Measurements from ENCODE around the gene MICAL2. TPM values are rescaled to one million over a fixed set of nuclear protein-coding genes. Genes with fewer than 3 reads are reported as not detected.

The MICAL2 gene
- polyA plus RNA-seq, 4 donors = 5.3 to 7.2 (median 6.8) TPM

- DNase-seq (ENCODE audit: low read depth in 4 of 4, low spot score in 2 of 4) = no peak
These were observed 2.9 kb downstream of the MICAL2 start for GRCh38 chr11:12113294-12113693.

GRCh38 chr11:12114193-12115033 is 4.0 kb downstream of the MICAL2 start:
- no peak for DNase-seq (ENCODE audit: low read depth in 4 of 4, low spot score in 2 of 4)

- no peak for DNase-seq (ENCODE audit: low read depth in 4 of 4, low spot score in 2 of 4)
These were observed 6.1 kb downstream of the MICAL2 start for GRCh38 chr11:12116425-12117032.

- no peak for DNase-seq (ENCODE audit: low read depth in 4 of 4, low spot score in 2 of 4)
These were observed 6.8 kb downstream of the MICAL2 start for GRCh38 chr11:12117200-12117599.

- DNase-seq (ENCODE audit: low read depth in 4 of 4, low spot score in 2 of 4) = no peak
These were observed 7.2 kb downstream of the MICAL2 start for GRCh38 chr11:12117611-12118010.

GRCh38 chr11:12118949-12119348 is 8.6 kb downstream of the MICAL2 start:
- DNase-seq (ENCODE audit: low read depth in 4 of 4, low spot score in 2 of 4) = no peak

GRCh38 chr11:12119502-12119901 is 9.1 kb downstream of the MICAL2 start:
- no peak for DNase-seq (ENCODE audit: low read depth in 4 of 4, low spot score in 2 of 4)

- DNase-seq (ENCODE audit: low read depth in 4 of 4, low spot score in 2 of 4) = no peak
These were observed 9.9 kb downstream of the MICAL2 start for GRCh38 chr11:12120031-12121008.

GRCh38 chr11:12121011-12121410 is 10.6 kb downstream of the MICAL2 start:
- DNase-seq (ENCODE audit: low read depth in 4 of 4, low spot score in 2 of 4) = no peak

- DNase-seq (ENCODE audit: low read depth in 4 of 4, low spot score in 2 of 4) = no peak
These were observed 11.1 kb downstream of the MICAL2 start for GRCh38 chr11:12121517-12121916.

- DNase-seq (ENCODE audit: low read depth in 4 of 4, low spot score in 2 of 4) = no peak
These were observed 11.7 kb downstream of the MICAL2 start for GRCh38 chr11:12122083-12122482.

GRCh38 chr11:12123273-12123672 is 12.9 kb downstream of the MICAL2 start:
- DNase-seq (ENCODE audit: low read depth in 4 of 4, low spot score in 2 of 4) = no peak

GRCh38 chr11:12123799-12124198 is 13.4 kb downstream of the MICAL2 start:
- DNase-seq (ENCODE audit: low read depth in 4 of 4, low spot score in 2 of 4) = no peak

- no peak for DNase-seq (ENCODE audit: low read depth in 4 of 4, low spot score in 2 of 4)
These were observed 13.9 kb downstream of the MICAL2 start for GRCh38 chr11:12124306-12124705.

GRCh38 chr11:12125609-12126149 is 15.3 kb downstream of the MICAL2 start:
- no peak for DNase-seq (ENCODE audit: low read depth in 4 of 4, low spot score in 2 of 4)

GRCh38 chr11:12126344-12127019 is 16.1 kb downstream of the MICAL2 start:
- no peak for DNase-seq (ENCODE audit: low read depth in 4 of 4, low spot score in 2 of 4)

- no peak for DNase-seq (ENCODE audit: low read depth in 4 of 4, low spot score in 2 of 4)
These were observed 17.0 kb downstream of the MICAL2 start for GRCh38 chr11:12127206-12127898.

GRCh38 chr11:12128301-12128751 is 17.9 kb downstream of the MICAL2 start:
- DNase-seq (ENCODE audit: low read depth in 4 of 4, low spot score in 2 of 4) = no peak

GRCh38 chr11:12129227-12129626 is 18.8 kb downstream of the MICAL2 start:
- DNase-seq (ENCODE audit: low read depth in 4 of 4, low spot score in 2 of 4) = no peak

Measured in left renal cortex interstitium (tissue), 4 donors.